Thyroid gland (tissue), 4 donors: ENCODE measurements around the gene TMA7B. TPM values are rescaled to one million over a fixed set of nuclear protein-coding genes. Genes with fewer than 3 reads are reported as not detected.

Experiments used
- DNase-seq, 2 donors: peaks; one replicate each; pipeline ENCODE4 v3.0.0-alpha.2; 2019
- H3K27ac ChIP-seq, 3 donors: fragments of 200-600 bp; sonication (generic); 1 replicate in 2 of 3; 2 replicates in 1 of 3; pipeline ENCODE4 v1.5.1; 2016 to 2019; ENCODE audit warnings: mild to moderate bottlenecking in 1 of 3, moderate library complexity in 1 of 3
- H3K27me3 ChIP-seq: fragments of 200-600 bp; sonication (generic); one replicate; pipeline ENCODE4 v1.5.1; 2019
- H3K36me3 ChIP-seq, 2 donors: fragments of 200-600 bp; sonication (generic); one replicate each; pipeline ENCODE4 v1.5.1; 2016 to 2019
- H3K4me1 ChIP-seq, 2 donors: fragments of 200-600 bp; sonication (generic); one replicate each; pipeline ENCODE4 v1.5.1; 2017 to 2019
- H3K4me3 ChIP-seq, 3 donors: fragments of 200-600 bp; sonication (generic); replicated peaks in 1 of 3; 1 replicate in 2 of 3; 2 replicates in 1 of 3; pipeline ENCODE4 v1.5.1; 2016; ENCODE audit warnings: mild to moderate bottlenecking in 1 of 3
- H3K9me3 ChIP-seq: fragments of 200-600 bp; sonication (generic); one replicate; pipeline ENCODE4 v1.5.1; 2017
- CTCF ChIP-seq, 6 experiments: fragments of 200-600 bp in 3 of 6; fragments of 450-650 bp in 3 of 6; sonication (generic) in 3 of 6; IDR thresholded peaks; one replicate each; pipeline ENCODE4 v1.5.1; 2016 to 2019; ENCODE audit warnings: antibody characterized with exemption in 6 of 6, mild to moderate bottlenecking in 2 of 6, inconsistent platforms in 1 of 6, moderate library complexity in 1 of 6
- POLR2A ChIP-seq, 2 donors: fragments of 450-650 bp; IDR thresholded peaks; one replicate each; pipeline ENCODE4 v1.6.1; 2017; ENCODE audit warnings: antibody characterized with exemption in 2 of 2, mild to moderate bottlenecking in 2 of 2, moderate library complexity in 1 of 2
- WGBS, 2 donors: methylation state at CpG; one replicate each; pipeline ENCODE4 v1.1.5; 2017; 5-methylcytosine and 5-hydroxymethylcytosine counted together
- intact Hi-C: fragments of 100-400 bp; cut with DNase I; formaldehyde crosslinking; loops from one replicate; pipeline ENCODE4 v1.15.1; 2023
- total RNA-seq, 4 donors: library from RNA; depleted of rRNA; stranded (reverse); fragments of >200 nt; gene quantifications; one replicate each; pipeline ENCODE4 v1.2.3, GENCODE V29; 2016

The TMA7B gene
- total RNA-seq, 4 donors from 2014 or later = 0.59 TPM; not detected in 3

DNA sequence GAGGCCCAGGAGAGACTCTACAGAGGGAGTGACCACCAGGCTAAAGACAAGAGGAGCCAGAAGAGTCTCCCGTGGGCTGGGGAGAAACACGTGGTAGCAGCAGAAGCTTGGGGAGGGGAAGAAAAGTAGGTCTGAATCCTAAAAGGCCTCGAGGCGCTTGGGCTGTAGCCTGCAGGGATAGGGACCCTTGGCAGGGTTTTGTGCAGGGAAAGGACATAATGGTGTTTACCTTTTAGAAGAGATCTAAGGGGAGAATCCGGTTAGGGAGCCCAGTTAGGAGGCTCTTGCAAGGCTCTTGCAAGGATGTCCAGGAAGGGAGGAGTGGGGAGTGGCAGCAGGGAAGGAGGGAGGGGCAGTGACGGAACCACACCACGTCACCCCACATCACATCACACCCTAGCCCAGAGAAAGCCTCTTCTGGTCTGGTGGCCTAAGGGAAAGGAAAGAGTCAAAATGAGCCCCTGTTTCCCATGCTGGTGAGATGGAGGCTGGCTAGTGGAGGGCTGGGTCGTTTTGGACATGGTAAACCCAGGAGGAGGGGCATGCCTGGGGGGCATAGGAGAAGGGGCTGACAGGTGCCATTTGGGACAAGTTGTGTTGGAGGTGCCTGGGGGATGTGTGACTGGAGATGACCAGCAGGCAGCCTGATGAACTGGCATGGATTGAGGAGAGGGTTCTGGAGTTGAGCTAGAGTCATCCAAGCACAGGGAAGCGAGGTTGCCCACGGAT lies 28.4 kb downstream of the TMA7B start:
- peaks cover 6 to 26% of the 10 kb centered on the region in 2 donors for H3K4me1 ChIP-seq
- DNase-seq = no peak
- H3K36me3 ChIP-seq = no peaks in the 10 kb centered on the region
- no peaks in the 10 kb centered on the region for H3K27me3 ChIP-seq
- intact Hi-C loops = no loop called here
- no peak for TF ChIP-seq CTCF (IDR thresholded peaks at IDR 0.05)
- TF ChIP-seq POLR2A (IDR thresholded peaks at IDR 0.05) = no peak
- no peak overlapping the region for H3K27ac ChIP-seq
- H3K4me3 ChIP-seq = no peak overlapping the region
- WGBS, 2 donors = 76 to 81% methylated on average over 10 of the region's 10 CpGs
- no peaks in the 10 kb centered on the region for H3K9me3 ChIP-seq

DNA sequence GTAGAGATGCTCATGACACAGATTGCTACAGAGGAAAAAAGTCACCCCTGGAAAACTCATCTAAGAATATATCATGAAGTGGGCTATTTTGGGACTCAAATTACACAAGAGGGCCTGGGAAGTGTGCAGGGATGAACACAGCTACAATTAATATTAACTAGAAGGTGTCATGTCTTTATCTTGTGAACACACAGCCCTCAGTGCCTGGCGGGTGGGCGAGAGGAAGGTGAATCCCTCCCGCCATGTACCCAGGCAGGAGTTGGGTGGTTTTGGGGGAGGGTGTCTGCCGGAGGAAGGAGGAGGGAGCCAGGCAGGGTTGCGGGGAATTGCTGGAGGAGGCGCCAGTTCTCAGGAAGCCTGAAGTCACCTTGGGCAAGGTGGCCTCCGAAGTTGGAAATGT lies 29.4 kb downstream of the TMA7B start:
- WGBS, 2 donors = 89 to 91% methylated on average over 7 of the region's 7 CpGs

DNA sequence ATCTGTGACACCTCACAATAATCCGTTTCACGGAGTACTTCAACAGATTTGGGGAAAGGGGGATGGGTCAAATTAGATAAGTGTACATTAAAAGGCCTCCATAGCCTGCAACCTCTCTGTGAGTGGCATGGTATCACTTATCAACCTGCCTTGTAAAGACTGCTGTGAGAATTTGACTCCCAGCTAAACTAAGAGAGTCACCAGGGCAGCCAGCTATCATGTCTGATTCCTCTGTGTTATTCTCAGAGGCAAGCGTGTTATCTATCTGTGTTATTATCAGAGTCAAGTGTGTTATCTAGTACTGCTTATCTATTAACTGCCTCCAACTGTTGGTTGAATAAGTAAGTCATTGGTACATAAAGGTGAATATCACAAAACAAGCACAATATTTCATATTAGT lies 30.5 kb downstream of the TMA7B start:
- Histone ChIP-seq H3K27ac (no peak overlapping the region), H3K4me3 (no peak overlapping the region), H3K9me3 (no peaks in the 10 kb centered on the region), H3K4me1 (peaks cover 0 to 22% of the 10 kb centered on the region in 2 donors), H3K36me3 (no peaks in the 10 kb centered on the region), H3K27me3 (no peaks in the 10 kb centered on the region)
- DNase-seq = no peak
- intact Hi-C loops = no loop called here
- no peak for TF ChIP-seq CTCF (IDR thresholded peaks at IDR 0.05)
- no peak for TF ChIP-seq POLR2A (IDR thresholded peaks at IDR 0.05)
- WGBS, 2 donors = 91 to 92% methylated on average over 3 of the region's 3 CpGs

More for the DNA sequence above, 29.4 kb downstream of the TMA7B start:
- Histone ChIP-seq H3K36me3 (no peaks in the 10 kb centered on the region), H3K4me3 (no peak overlapping the region), H3K9me3 (no peaks in the 10 kb centered on the region), H3K27me3 (no peaks in the 10 kb centered on the region), H3K27ac (no peak overlapping the region), H3K4me1 (peaks cover 6 to 33% of the 10 kb centered on the region in 2 donors)
- TF ChIP-seq POLR2A (IDR thresholded peaks at IDR 0.05) (no peak), CTCF (IDR thresholded peaks at IDR 0.05) (no peak)
- intact Hi-C loops = no loop called here
- no peak for DNase-seq

DNA sequence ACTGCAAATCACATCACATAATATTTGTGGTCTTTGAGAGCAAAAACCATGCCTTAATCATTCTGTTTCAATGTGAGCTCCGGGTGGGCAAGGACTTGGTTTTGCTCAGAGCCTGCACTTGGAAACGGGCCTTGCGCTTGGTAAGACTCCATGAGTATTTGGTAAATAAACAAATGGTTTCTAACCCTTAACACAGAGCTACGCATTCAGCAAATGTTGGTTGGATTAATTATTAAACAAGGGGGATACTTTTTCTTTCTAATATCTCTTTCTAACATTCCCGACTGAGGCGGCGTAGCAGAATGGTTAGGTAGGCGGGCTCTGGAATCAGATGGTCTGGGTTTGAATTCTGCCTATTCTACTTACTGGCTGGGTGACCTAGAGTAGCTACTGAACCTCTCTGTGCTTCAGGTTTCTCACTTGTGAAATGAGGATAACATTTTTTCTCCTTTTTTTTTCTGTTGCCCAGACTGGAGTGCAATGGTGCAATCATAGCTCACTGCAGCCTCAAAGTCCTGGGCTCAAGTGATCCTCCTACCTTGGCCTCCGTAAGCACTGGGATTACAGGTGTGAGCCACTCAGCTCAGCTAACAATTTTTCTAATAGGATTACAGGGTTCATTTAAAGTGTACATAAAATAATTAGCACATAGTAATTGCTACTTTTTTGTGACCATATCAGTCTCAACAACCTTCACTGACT lies 31.1 kb downstream of the TMA7B start:
- H3K9me3 ChIP-seq = no peaks in the 10 kb centered on the region
- H3K4me3 ChIP-seq = no peak overlapping the region
- TF ChIP-seq CTCF (IDR thresholded peaks at IDR 0.05) (no peak), POLR2A (IDR thresholded peaks at IDR 0.05) (no peak)
- H3K27ac ChIP-seq = no peak overlapping the region
- 95 to 96% methylated on average over 9 of the region's 9 CpGs for WGBS, 2 donors
- no peak for DNase-seq
- H3K4me1 ChIP-seq = peaks cover 2 to 16% of the 10 kb centered on the region in 2 donors
- H3K36me3 ChIP-seq = no peaks in the 10 kb centered on the region
- no peaks in the 10 kb centered on the region for H3K27me3 ChIP-seq
- intact Hi-C loops = no loop called here
